ENCODE results near the gene MKNK2. TPM values are rescaled to one million over a fixed set of nuclear protein-coding genes. Genes with fewer than 3 reads are reported as not detected.
A peak's percentile ranks its signal among the peaks of the same experiment; 100 is the strongest.

The MKNK2 gene
- total RNA-seq, 1 experiment from 2014 or later = 240 TPM

GRCh38 chr19:2097886-2098327 lies 46.9 kb upstream of the MKNK2 start:
- no peaks in the 10 kb centered on the region; the same call in 1 of the 2 replicates for H3K36me3 ChIP-seq (ENCODE audit: control insufficient read depth, insufficient read depth, low read length)
- no peaks in the 10 kb centered on the region for H3K9me3 ChIP-seq (ENCODE audit: control insufficient read depth, insufficient read depth, low read depth, low read length)
- H3K27ac ChIP-seq (ENCODE audit: low read length) = no peak overlapping the region
- in situ Hi-C loops (cut with HindIII; ENCODE audit: low pct_unique_long_range_greater_than_20kb, low sequenced_read_pairs) (no loop called here), intact Hi-C loops (cut with micrococcal nuclease; ENCODE audit: unreplicated experiment) (loop anchor here (2.0 kb wide), 1 partner anchor 21 kb away; no protein-coding TSS in a partner anchor)
- BruUV-seq (replicated peaks) = no TSS peak
- no peaks in the 10 kb centered on the region for H3K27me3 ChIP-seq (ENCODE audit: control insufficient read depth, insufficient read depth, low read length)
- ChIA-PET CTCF (no interaction called here), POLR2A (no interaction called here)
- no peak for TF ChIP-seq CTCF (IDR thresholded peaks at IDR 0.05)
- no peak for TF ChIP-seq REST (IDR thresholded peaks at IDR 0.05; ENCODE audit: insufficient read depth in 1 of 2, low read depth in 2 of 2, low read length in 1 of 2)
- no peak for TF ChIP-seq SIN3A (IDR thresholded peaks at IDR 0.05; ENCODE audit: borderline replicate concordance, insufficient read depth, low read depth, low read length)
- no peak for TF ChIP-seq TCF7L2 (IDR thresholded peaks at IDR 0.05; ENCODE audit: low read depth, low read length)
- TF ChIP-seq POLR2AphosphoS5 (IDR thresholded peaks at IDR 0.05; ENCODE audit: low read depth, low read length) = no peak; the same call in 1 of the 2 replicates
- DNase-seq (ENCODE audit: low read depth, low spot score) = no peak
- ATAC-seq = no peak
- H3K4me3 ChIP-seq (ENCODE audit: low read depth in 2 of 2, low read length in 2 of 2) = no peak overlapping the region
- H3K4me1 ChIP-seq (ENCODE audit: control insufficient read depth, insufficient read depth, low read length) = 0 out of 2 replicates have a peak, but pooled peaks cover 3% of the 10 kb centered on the region

- ATAC-seq = no peak
- POLR2A ChIA-PET = no interaction called here
- intact Hi-C loops (cut with micrococcal nuclease; ENCODE audit: unreplicated experiment) = loop anchor here (2.0 kb wide), 1 partner anchor 21 kb away; no protein-coding TSS in a partner anchor
These were observed 46.3 kb upstream of the MKNK2 start for GRCh38 chr19:2097203-2097885.

More at GRCh38 chr19:2097203-2097885, 46.3 kb upstream of the MKNK2 start:
- Histone ChIP-seq H3K27me3 (ENCODE audit: control insufficient read depth, insufficient read depth, low read length) (no peaks in the 10 kb centered on the region), H3K4me1 (ENCODE audit: control insufficient read depth, insufficient read depth, low read length) (0 out of 2 replicates have a peak, but pooled peaks cover 3% of the 10 kb centered on the region), H3K36me3 (ENCODE audit: control insufficient read depth, insufficient read depth, low read length) (no peaks in the 10 kb centered on the region; the same call in 1 of the 2 replicates), H3K27ac (ENCODE audit: low read length) (no peak overlapping the region), H3K4me3 (ENCODE audit: low read depth in 2 of 2, low read length in 2 of 2) (peak overlapping the region; percentile 44 to 56), H3K9me3 (ENCODE audit: control insufficient read depth, insufficient read depth, low read depth, low read length) (no peaks in the 10 kb centered on the region)
- in situ Hi-C loops (cut with HindIII; ENCODE audit: low pct_unique_long_range_greater_than_20kb, low sequenced_read_pairs) = no loop called here
- DNase-seq (ENCODE audit: low read depth, low spot score) = no peak
- BruUV-seq (replicated peaks) = no TSS peak
- no peak for TF ChIP-seq POLR2AphosphoS5 (IDR thresholded peaks at IDR 0.05; ENCODE audit: low read depth, low read length)
- TF ChIP-seq SIN3A (IDR thresholded peaks at IDR 0.05; ENCODE audit: borderline replicate concordance, insufficient read depth, low read depth, low read length) = no peak
- no peak for TF ChIP-seq REST (IDR thresholded peaks at IDR 0.05; ENCODE audit: insufficient read depth in 1 of 2, low read depth in 2 of 2, low read length in 1 of 2)
- no peak for TF ChIP-seq CTCF (IDR thresholded peaks at IDR 0.05)
- no peak for TF ChIP-seq TCF7L2 (IDR thresholded peaks at IDR 0.05; ENCODE audit: low read depth, low read length)
- CTCF ChIA-PET = no interaction called here

All from Panc1 (cell line).